ENCODE data around the gene RSRC1.
"Not testable (repeated sequence)": the region's sequence is repeated elsewhere in the genome, so short reads cannot be mapped to it uniquely, and the experiment has no call there.

RSRC1 gene

DNA sequence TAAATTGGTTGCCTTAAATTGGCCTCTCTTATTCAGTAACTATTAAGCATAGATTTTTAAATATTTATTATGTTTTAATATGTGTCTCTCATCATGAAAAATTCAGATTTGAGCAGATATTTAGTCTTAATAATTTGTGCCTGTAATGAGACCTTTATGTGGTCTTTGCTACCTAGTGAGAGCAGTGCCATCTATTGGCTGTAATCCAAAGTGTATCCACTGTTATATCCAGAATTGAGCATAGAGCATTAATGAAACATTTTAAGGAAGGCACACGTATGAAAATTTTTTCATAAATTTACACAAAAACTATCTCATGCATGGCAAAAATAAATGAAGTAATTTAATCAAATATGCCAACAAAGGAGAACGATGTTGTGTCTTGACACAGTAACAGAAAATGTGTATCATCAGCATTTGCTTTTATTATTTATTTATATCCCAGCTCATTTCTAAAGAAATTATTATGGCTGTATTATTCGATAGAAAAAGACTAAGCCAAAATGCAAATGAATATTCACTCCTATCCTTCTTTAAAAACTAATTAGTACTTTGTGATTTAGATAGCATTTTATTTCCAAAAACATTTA, 203.5 kb downstream of the RSRC1 start:
- H3K4me1 ChIP-seq (ENCODE audit: control insufficient read depth, insufficient read depth, low read length, unreplicated experiment), result no peaks in the 10 kb centered on the region
- H3K36me3 ChIP-seq (ENCODE audit: insufficient read depth, low read length), result no peaks in the 10 kb centered on the region
- no peaks in the 10 kb centered on the region for H3K27me3 ChIP-seq (ENCODE audit: insufficient read depth, low read length)
- no peak overlapping the region for H3K27ac ChIP-seq (ENCODE audit: low read depth, low read length)
- no peaks in the 10 kb centered on the region for H3K79me2 ChIP-seq (ENCODE audit: control insufficient read depth, insufficient read depth, low read length, unreplicated experiment)
- H3K4me3 ChIP-seq (ENCODE audit: low read depth, low read length), result no peak overlapping the region
- H2AFZ ChIP-seq (ENCODE audit: low read length, unreplicated experiment), result no peak overlapping the region

DNA sequence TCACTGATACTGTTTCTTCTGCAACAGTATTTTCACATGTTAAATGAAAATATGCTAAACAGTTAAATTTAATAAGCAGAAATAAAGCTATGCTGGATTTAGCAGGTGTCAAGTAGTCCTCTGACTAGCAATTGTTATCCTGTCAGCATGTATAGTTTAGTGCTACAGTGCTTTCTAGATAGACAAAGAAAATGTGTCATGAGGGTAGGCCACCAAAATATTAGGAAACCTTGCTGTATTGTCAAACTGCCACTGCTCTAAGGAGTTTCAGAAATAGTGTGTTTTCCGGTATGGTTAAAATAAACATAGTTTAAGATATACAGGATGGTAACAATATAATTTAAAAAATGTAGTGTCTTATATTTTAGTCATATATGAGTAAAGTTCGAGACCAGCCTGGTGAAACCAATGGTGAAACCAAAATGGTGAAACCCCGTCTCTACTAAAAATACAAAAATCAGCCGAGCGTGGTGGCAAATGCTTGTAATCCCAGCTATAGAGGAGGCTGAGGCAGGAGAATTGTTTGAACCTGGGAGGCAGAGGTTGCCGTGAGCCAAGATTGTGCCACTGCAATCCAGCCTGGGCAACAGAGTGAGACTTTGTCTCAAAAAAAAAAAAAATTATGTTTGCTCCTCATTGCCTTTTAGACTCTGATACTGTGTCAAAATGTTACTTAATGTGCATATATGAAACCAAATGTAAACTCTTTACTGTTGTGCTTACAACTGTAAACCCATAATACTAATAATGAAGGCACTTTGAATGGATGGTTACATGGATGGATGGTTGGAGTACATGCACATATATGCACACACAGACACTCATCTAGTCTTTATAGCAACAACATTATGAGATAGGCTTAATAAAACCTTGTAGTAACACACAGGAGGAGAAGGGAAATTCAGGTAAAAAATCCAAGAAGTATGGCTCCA, 204.8 kb downstream of the RSRC1 start:
- Histone ChIP-seq H2AFZ (ENCODE audit: low read length, unreplicated experiment) (no peak overlapping the region), H3K4me1 (ENCODE audit: control insufficient read depth, insufficient read depth, low read length, unreplicated experiment) (no peaks in the 10 kb centered on the region), H3K27ac (ENCODE audit: low read depth, low read length) (no peak overlapping the region), H3K36me3 (ENCODE audit: insufficient read depth, low read length) (no peaks in the 10 kb centered on the region), H3K4me3 (ENCODE audit: low read depth, low read length) (no peak overlapping the region), H3K27me3 (ENCODE audit: insufficient read depth, low read length) (no peaks in the 10 kb centered on the region), H3K79me2 (ENCODE audit: control insufficient read depth, insufficient read depth, low read length, unreplicated experiment) (no peaks in the 10 kb centered on the region)

DNA sequence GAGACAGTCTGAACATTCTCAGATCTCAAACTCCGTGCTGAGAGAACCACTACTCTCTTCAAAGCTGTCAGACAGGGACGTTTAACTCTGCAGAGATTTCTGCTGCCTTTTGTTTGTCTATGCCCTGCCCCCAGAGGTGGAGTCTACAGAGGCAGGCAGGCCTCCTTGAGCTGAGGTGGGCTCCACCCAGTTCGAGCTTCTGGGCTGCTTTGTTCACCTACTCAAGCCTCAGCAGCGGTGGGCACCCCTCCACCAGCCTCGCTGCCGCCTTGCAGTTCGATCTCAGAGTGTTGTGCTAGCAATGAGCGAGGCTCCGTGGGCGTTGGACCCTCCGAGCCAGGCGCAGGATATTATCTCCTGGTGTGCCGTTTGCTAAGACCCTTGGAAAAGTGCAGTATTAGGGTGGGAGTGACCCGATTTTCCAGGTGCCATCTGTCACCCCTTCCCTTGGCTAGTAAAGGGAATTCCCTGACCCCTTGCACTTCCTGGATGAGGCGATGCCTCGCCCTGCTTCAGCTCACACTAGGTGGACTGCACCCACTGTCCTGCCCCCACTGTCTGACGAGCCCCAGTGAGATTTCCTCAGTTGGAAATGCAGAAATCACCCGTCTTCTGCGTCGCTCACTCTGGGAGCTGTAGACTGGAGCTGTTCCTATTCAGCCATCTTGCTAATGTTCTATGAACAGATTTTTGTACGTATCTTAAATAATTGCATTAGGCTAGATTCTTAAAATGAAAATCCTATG, 220.0 kb downstream of the RSRC1 start:
- not testable (repeated sequence) for H3K27ac ChIP-seq (ENCODE audit: low read depth, low read length); H3K79me2 ChIP-seq (ENCODE audit: control insufficient read depth, insufficient read depth, low read length, unreplicated experiment); H3K27me3 ChIP-seq (ENCODE audit: insufficient read depth, low read length); H3K36me3 ChIP-seq (ENCODE audit: insufficient read depth, low read length); H3K4me3 ChIP-seq (ENCODE audit: low read depth, low read length); H3K4me1 ChIP-seq (ENCODE audit: control insufficient read depth, insufficient read depth, low read length, unreplicated experiment); H2AFZ ChIP-seq (ENCODE audit: low read length, unreplicated experiment)

DNA sequence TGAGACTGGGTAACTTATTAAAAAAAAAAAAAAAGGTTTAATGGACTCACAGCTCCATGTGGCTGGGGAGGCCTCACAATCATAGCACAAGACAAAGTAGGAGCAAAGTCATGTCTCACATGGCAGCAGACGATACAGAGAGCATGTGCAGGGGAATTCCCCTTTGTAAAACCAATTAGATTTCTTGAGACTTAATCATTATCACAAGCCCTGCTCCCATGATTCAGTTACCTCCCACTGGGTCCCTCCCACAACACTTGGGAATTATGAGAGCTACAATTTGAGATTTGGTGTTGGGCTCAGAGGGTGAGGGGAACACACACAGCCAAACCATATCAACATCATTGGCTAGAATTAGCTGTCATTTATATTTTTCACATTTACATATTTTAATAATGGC, 221.0 kb downstream of the RSRC1 start:
- Histone ChIP-seq H2AFZ (ENCODE audit: low read length, unreplicated experiment) (no peak overlapping the region), H3K79me2 (ENCODE audit: control insufficient read depth, insufficient read depth, low read length, unreplicated experiment) (no peaks in the 10 kb centered on the region), H3K27me3 (ENCODE audit: insufficient read depth, low read length) (no peaks in the 10 kb centered on the region), H3K4me3 (ENCODE audit: low read depth, low read length) (no peak overlapping the region), H3K4me1 (ENCODE audit: control insufficient read depth, insufficient read depth, low read length, unreplicated experiment) (no peaks in the 10 kb centered on the region), H3K36me3 (ENCODE audit: insufficient read depth, low read length) (no peaks in the 10 kb centered on the region), H3K27ac (ENCODE audit: low read depth, low read length) (no peak overlapping the region)

DNA sequence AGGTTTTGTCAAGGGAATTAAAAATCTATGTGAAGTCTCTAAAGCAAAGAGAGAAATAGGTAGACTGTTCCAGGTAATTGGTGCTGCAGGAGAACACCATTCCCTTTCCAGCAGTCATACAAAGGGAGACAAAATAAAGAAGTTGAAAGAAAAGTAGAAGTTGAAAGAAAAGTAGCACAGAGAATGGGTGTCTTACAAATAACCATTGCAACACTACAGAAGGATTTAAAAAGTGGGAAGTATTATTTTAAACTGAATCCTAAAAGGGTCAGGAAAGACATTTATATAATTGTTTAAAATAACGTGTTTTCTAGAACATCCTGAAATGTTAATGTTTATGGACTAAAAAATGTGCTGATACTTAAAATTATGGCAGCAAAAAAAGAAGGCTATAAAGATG, 223.8 kb downstream of the RSRC1 start:
- H3K4me1 ChIP-seq (ENCODE audit: control insufficient read depth, insufficient read depth, low read length, unreplicated experiment), result no peaks in the 10 kb centered on the region
- no peak overlapping the region for H3K27ac ChIP-seq (ENCODE audit: low read depth, low read length)
- no peaks in the 10 kb centered on the region for H3K79me2 ChIP-seq (ENCODE audit: control insufficient read depth, insufficient read depth, low read length, unreplicated experiment)
- H3K4me3 ChIP-seq (ENCODE audit: low read depth, low read length), result no peak overlapping the region
- no peaks in the 10 kb centered on the region for H3K27me3 ChIP-seq (ENCODE audit: insufficient read depth, low read length)
- H3K36me3 ChIP-seq (ENCODE audit: insufficient read depth, low read length), result no peaks in the 10 kb centered on the region
- no peak overlapping the region for H2AFZ ChIP-seq (ENCODE audit: low read length, unreplicated experiment)

DNA sequence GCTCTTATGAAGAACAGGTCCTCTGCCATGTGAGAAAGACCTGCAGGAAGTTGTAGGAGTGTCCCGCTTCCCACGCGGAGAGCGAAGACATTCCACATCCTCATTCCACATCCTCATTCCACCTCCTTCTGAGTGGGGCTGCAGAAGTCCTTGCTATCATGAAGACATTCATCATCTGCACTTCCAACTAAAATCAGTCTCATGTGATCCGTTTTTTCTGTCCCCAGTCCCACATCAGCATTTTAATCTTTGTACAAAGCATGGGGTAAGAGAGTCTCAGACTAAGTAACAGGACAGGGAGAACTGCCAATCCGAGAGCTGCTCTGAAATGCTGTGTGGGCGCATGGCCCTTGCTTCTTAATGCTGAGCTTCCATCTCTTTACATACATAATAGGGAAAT, 227.2 kb downstream of the RSRC1 start:
- H3K4me1 ChIP-seq (ENCODE audit: control insufficient read depth, insufficient read depth, low read length, unreplicated experiment), result no peaks in the 10 kb centered on the region
- H3K4me3 ChIP-seq (ENCODE audit: low read depth, low read length), result no peak overlapping the region
- no peaks in the 10 kb centered on the region for H3K36me3 ChIP-seq (ENCODE audit: insufficient read depth, low read length)
- no peak overlapping the region for H3K27ac ChIP-seq (ENCODE audit: low read depth, low read length)
- H3K27me3 ChIP-seq (ENCODE audit: insufficient read depth, low read length), result no peaks in the 10 kb centered on the region
- no peak overlapping the region for H2AFZ ChIP-seq (ENCODE audit: low read length, unreplicated experiment)
- H3K79me2 ChIP-seq (ENCODE audit: control insufficient read depth, insufficient read depth, low read length, unreplicated experiment), result no peaks in the 10 kb centered on the region

DNA sequence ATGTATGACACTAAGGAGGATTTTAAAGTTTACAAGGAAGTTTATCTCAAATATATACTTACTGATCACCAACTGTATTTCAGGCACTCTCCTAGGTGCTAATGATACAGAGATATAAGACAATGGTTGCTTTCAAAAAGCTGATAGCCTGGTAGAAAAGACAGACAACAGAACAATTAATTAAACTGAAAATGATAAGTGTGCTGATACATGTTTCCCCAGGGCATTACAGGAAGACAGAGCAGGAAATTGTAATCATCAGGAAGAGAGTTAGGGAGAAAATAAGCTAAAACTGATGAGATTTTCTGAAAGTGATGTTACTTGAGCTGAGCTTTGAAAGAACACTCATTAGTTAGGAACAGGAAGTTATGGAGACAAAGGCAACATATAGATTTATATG, 229.7 kb downstream of the RSRC1 start:
- no peak overlapping the region for H3K27ac ChIP-seq (ENCODE audit: low read depth, low read length)

DNA sequence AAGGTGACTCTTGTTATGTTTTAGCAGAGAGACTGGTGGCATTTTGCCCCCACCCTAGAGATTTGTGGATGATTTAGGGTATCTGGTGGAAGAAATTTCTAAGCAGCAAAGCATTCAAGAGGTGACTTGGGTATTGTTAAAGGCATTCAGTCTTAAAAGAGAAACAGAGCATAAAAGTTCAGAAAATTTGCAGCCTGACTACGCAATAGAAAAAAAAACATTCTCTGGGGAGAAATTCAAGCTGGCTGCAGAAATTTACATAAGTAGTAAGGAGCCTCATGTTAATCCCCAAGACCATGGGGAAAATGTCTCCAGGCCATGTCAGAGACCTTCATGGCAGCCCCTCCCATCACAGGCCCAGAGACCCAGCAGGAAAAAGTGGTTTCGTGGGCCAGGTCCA, 231.1 kb downstream of the RSRC1 start:
- not testable (repeated sequence) for H3K4me3 ChIP-seq (ENCODE audit: low read depth, low read length); H3K79me2 ChIP-seq (ENCODE audit: control insufficient read depth, insufficient read depth, low read length, unreplicated experiment); H2AFZ ChIP-seq (ENCODE audit: low read length, unreplicated experiment); H3K27ac ChIP-seq (ENCODE audit: low read depth, low read length); H3K27me3 ChIP-seq (ENCODE audit: insufficient read depth, low read length); H3K4me1 ChIP-seq (ENCODE audit: control insufficient read depth, insufficient read depth, low read length, unreplicated experiment); H3K36me3 ChIP-seq (ENCODE audit: insufficient read depth, low read length)

More for the DNA sequence above, 229.7 kb downstream of the RSRC1 start:
- H3K36me3 ChIP-seq (ENCODE audit: insufficient read depth, low read length), result no peaks in the 10 kb centered on the region
- no peaks in the 10 kb centered on the region for H3K79me2 ChIP-seq (ENCODE audit: control insufficient read depth, insufficient read depth, low read length, unreplicated experiment)
- H3K4me3 ChIP-seq (ENCODE audit: low read depth, low read length), result no peak overlapping the region
- no peaks in the 10 kb centered on the region for H3K4me1 ChIP-seq (ENCODE audit: control insufficient read depth, insufficient read depth, low read length, unreplicated experiment)
- no peaks in the 10 kb centered on the region for H3K27me3 ChIP-seq (ENCODE audit: insufficient read depth, low read length)
- no peak overlapping the region for H2AFZ ChIP-seq (ENCODE audit: low read length, unreplicated experiment)

DNA sequence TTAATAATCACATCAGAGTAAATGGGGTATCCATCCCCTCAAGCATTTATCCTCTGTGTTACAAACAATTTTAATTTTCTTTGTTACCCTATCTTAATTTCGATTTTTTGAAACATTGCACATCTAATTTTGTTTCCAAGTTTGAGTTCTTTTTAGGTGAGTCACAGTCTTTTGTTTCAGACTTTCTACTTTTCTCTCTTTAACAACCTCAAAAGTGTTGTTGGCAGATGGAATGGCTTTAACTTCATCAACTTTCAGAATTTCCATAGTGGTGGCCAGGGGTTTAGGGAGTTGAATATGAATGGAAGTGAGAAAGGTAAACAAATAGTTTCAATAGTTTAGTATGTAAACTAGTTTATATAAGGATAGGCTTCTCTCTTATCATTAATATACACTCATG, 238.1 kb downstream of the RSRC1 start:
- no peaks in the 10 kb centered on the region for H3K4me1 ChIP-seq (ENCODE audit: control insufficient read depth, insufficient read depth, low read length, unreplicated experiment)

DNA sequence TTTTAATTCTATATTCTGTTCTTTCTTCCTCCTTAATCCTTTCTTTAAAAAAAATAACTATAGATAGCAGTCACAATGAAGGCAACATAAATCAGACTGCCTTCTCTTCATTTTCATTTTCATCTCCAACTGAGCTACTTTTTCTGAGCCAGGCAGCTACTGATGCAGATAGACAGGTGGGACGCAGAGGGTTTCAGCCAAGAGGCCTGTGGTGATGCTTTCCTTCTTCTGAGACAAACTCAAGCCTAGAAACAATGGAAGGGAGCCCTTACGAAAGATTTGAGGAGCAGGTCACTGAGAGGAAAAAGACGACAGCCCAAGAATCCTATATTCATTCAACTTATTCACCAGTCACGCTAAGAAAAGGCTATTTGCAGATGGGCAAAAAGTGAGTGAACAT, 241.1 kb downstream of the RSRC1 start:
- no peaks in the 10 kb centered on the region for H3K27me3 ChIP-seq (ENCODE audit: insufficient read depth, low read length)
- no peaks in the 10 kb centered on the region for H3K36me3 ChIP-seq (ENCODE audit: insufficient read depth, low read length)
- no peak overlapping the region for H3K4me3 ChIP-seq (ENCODE audit: low read depth, low read length)
- H3K4me1 ChIP-seq (ENCODE audit: control insufficient read depth, insufficient read depth, low read length, unreplicated experiment), result no peaks in the 10 kb centered on the region
- H3K27ac ChIP-seq (ENCODE audit: low read depth, low read length), result no peak overlapping the region
- no peak overlapping the region for H2AFZ ChIP-seq (ENCODE audit: low read length, unreplicated experiment)
- no peaks in the 10 kb centered on the region for H3K79me2 ChIP-seq (ENCODE audit: control insufficient read depth, insufficient read depth, low read length, unreplicated experiment)

More for the DNA sequence above, 238.1 kb downstream of the RSRC1 start:
- no peaks in the 10 kb centered on the region for H3K36me3 ChIP-seq (ENCODE audit: insufficient read depth, low read length)
- no peak overlapping the region for H3K4me3 ChIP-seq (ENCODE audit: low read depth, low read length)
- no peaks in the 10 kb centered on the region for H3K27me3 ChIP-seq (ENCODE audit: insufficient read depth, low read length)
- no peak overlapping the region for H2AFZ ChIP-seq (ENCODE audit: low read length, unreplicated experiment)
- no peak overlapping the region for H3K27ac ChIP-seq (ENCODE audit: low read depth, low read length)
- no peaks in the 10 kb centered on the region for H3K79me2 ChIP-seq (ENCODE audit: control insufficient read depth, insufficient read depth, low read length, unreplicated experiment)
